ENCODE results near the gene NT5DC4.
"Not testable (repeated sequence)": the region's sequence is repeated elsewhere in the genome, so short reads cannot be mapped to it uniquely, and the experiment has no call there.

GRCh38 chr2:112716094-112716493, 4.7 kb upstream of the NT5DC4 start:
- not testable (repeated sequence) for TF ChIP-seq CTCF (IDR thresholded peaks at IDR 0.05 in 2 of 3, conservative IDR thresholded peaks at IDR 0.05 in 1 of 3; ENCODE audit: borderline replicate concordance in 1 of 3, insufficient read depth in 1 of 3, low read depth in 2 of 3, low read length in 2 of 3); CEBPB (IDR thresholded peaks at IDR 0.05; ENCODE audit: low read depth); EZH2 (IDR thresholded peaks at IDR 0.05); SIN3A (IDR thresholded peaks at IDR 0.05; ENCODE audit: low read depth); POLR2A (IDR thresholded peaks at IDR 0.05; ENCODE audit: borderline replicate concordance, extremely low read depth, insufficient read depth, insufficient read length); EZH2phosphoT487 (IDR thresholded peaks at IDR 0.05; ENCODE audit: borderline replicate concordance)
